ENCODE data around the gene EXOC4.

- TF ChIP-seq EZH2phosphoT487 (IDR thresholded peaks at IDR 0.05; ENCODE audit: insufficient read depth, low read depth) (no peak), EZH2 (IDR thresholded peaks at IDR 0.05; ENCODE audit: insufficient read depth, poor library complexity, severe bottlenecking) (no peak)
Observed at GRCh38 chr7:133572843-133573242, 320.0 kb downstream of the EXOC4 start.
